Tibial nerve (tissue), 4 donors: ENCODE measurements around the gene ABCG5. TPM values are rescaled to one million over a fixed set of nuclear protein-coding genes. Genes with fewer than 3 reads are reported as not detected.

Source experiments
- DNase-seq, 2 donors: peaks; one replicate each; pipeline ENCODE4 v3.0.0-alpha.2; 2019; ENCODE audit warnings: low spot score in 2 of 2
- H3K27ac ChIP-seq, 4 donors: fragments of 200-600 bp; sonication (generic) in 3 of 4; one replicate each; pipeline ENCODE4 v1.5.1; 2017 to 2019; ENCODE audit warnings: mild to moderate bottlenecking in 1 of 4
- H3K27me3 ChIP-seq, 2 donors: fragments of 200-600 bp; sonication (generic) in 1 of 2; one replicate each; pipeline versions ENCODE4 v1.5.1 to v1.6.0; 2017 to 2019
- H3K36me3 ChIP-seq, 3 donors: fragments of 200-600 bp; sonication (generic); one replicate each; pipeline ENCODE4 v1.5.1; 2018 to 2019
- H3K4me1 ChIP-seq, 4 donors: fragments of 200-600 bp; sonication (generic) in 3 of 4; one replicate each; pipeline ENCODE4 v1.5.1; 2017 to 2019
- H3K4me3 ChIP-seq, 4 donors: fragments of 200-600 bp; sonication (generic) in 3 of 4; one replicate each; pipeline ENCODE4 v1.5.1; 2017 to 2019; ENCODE audit warnings: mild to moderate bottlenecking in 1 of 4, moderate library complexity in 1 of 4
- H3K9me3 ChIP-seq, 4 donors: fragments of 200-600 bp; sonication (generic) in 3 of 4; one replicate each; pipeline ENCODE4 v1.5.1; 2017 to 2019
- EP300 ChIP-seq, 2 donors: sonication (generic); formaldehyde crosslinking; IDR thresholded peaks; one replicate each; pipeline ENCODE4 v1.6.1; 2017; ENCODE audit warnings: antibody characterized with exemption in 2 of 2, mild to moderate bottlenecking in 1 of 2
- POLR2A ChIP-seq, 2 donors: fragments of 450-650 bp; IDR thresholded peaks; one replicate each; pipeline ENCODE4 v1.6.1; 2017; ENCODE audit warnings: antibody characterized with exemption in 2 of 2, mild to moderate bottlenecking in 2 of 2, moderate library complexity in 2 of 2
- WGBS, 2 donors: methylation state at CpG; one replicate each; pipeline ENCODE4 v1.1.5; 2018; 5-methylcytosine and 5-hydroxymethylcytosine counted together
- total RNA-seq, 4 donors: library from RNA; depleted of rRNA; stranded (reverse); fragments of >200 nt; gene quantifications; one replicate each; pipeline ENCODE4 v1.1.0, GENCODE V29; 2016
- TF ChIP-seq, protein P1 (sequence below), 5 experiments: fragments of 200-600 bp in 3 of 5; fragments of 450-650 bp in 2 of 5; sonication (generic) in 3 of 5; IDR thresholded peaks; one replicate each; pipeline ENCODE4 v1.5.1; 2016 to 2019; ENCODE audit warnings: antibody characterized with exemption in 5 of 5, mild to moderate bottlenecking in 3 of 5, moderate library complexity in 2 of 5

Gene ABCG5
- total RNA-seq, 4 donors from 2014 or later: not detected

DNA sequence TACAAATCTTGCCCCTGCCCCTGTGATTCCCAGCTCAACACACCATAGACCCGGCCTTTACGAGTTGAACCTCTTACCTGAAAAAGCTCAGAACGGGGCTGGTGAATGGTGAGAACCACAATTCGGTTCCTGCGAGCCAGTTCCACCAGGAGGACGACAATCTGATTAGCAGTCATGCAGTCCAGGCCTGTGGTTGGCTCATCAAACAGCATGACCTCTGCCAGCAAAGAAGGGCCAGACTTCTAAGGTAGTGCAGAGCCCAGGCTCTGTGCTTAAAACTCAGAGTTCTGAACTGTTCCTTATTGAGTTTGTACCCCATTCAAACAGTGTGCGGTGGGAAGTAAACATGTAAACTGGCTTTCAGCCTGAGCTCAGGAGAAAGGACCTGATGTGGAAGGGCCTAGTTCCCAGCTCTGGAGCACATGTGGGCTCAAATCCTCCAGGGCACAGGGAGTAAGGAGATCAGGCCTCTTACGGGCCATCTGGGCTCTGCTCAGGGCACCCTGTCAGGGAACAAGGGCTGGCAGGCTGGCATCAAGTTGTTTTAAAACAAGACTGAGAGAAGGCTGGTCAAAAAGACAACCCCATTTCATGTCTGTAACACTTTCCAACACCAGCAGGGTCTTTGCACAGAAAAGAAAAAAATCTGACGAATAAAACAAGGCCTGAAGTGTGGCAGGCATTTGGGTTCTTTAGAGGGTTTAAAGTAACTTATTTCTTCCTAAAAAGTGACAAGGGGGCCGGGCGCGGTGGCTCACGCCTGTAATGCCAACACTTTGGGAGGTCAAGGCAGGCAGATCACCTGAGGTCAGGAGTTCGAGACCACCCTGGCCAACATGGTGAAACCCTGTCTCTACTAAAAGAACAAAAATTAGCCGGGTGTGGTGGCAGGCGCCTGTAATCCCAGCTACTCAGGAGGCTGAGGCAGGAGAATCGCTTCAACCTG lies 12.1 kb downstream of the ABCG5 start:
- Histone ChIP-seq H3K27me3 (peaks cover 0 to 9% of the 10 kb centered on the region in 2 donors), H3K36me3 (no peaks in the 10 kb centered on the region), H3K27ac (no peak overlapping the region), H3K4me1 (peaks cover 0 to 3% (median 0%) of the 10 kb centered on the region in 4 donors), H3K4me3 (no peak overlapping the region), H3K9me3 (no peaks in the 10 kb centered on the region)
- no peak for DNase-seq
- no peak for TF ChIP-seq POLR2A (IDR thresholded peaks at IDR 0.05)
- TF ChIP-seq, protein P1, sequence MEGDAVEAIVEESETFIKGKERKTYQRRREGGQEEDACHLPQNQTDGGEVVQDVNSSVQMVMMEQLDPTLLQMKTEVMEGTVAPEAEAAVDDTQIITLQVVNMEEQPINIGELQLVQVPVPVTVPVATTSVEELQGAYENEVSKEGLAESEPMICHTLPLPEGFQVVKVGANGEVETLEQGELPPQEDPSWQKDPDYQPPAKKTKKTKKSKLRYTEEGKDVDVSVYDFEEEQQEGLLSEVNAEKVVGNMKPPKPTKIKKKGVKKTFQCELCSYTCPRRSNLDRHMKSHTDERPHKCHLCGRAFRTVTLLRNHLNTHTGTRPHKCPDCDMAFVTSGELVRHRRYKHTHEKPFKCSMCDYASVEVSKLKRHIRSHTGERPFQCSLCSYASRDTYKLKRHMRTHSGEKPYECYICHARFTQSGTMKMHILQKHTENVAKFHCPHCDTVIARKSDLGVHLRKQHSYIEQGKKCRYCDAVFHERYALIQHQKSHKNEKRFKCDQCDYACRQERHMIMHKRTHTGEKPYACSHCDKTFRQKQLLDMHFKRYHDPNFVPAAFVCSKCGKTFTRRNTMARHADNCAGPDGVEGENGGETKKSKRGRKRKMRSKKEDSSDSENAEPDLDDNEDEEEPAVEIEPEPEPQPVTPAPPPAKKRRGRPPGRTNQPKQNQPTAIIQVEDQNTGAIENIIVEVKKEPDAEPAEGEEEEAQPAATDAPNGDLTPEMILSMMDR (IDR thresholded peaks at IDR 0.05): no peak
- no peak for TF ChIP-seq EP300 (IDR thresholded peaks at IDR 0.05)
- WGBS, 2 donors: 91 to 94% methylated on average over 17 of the region's 17 CpGs

DNA sequence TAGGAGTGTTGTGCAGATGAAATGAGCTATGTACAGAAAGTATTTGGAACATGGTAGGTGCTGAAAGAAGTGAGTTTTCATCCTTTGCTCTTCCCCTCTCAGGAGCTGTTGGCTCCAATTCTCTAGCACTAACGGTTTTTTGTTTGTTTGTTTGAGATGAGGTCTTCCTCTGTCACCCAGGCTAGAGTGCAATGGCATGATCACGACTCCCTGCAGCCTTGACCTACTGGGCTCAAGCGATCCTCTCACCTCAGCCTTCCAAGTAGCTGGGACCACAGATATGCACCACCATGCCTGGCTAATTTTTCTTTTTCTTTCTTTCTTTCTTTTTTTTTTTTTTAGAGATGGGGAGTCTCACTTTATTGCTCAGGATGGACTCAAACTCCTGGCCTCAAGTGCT lies 12.8 kb downstream of the ABCG5 start:
- TF ChIP-seq, protein P1 (IDR thresholded peaks at IDR 0.05): no peak
- TF ChIP-seq EP300 (IDR thresholded peaks at IDR 0.05): no peak
- TF ChIP-seq POLR2A (IDR thresholded peaks at IDR 0.05): no peak
- DNase-seq: no peak
- no peak overlapping the region for H3K27ac ChIP-seq
- no peaks in the 10 kb centered on the region for H3K36me3 ChIP-seq
- no peak overlapping the region for H3K4me3 ChIP-seq
- H3K4me1 ChIP-seq: no peaks in the 10 kb centered on the region
- H3K9me3 ChIP-seq: no peaks in the 10 kb centered on the region
- H3K27me3 ChIP-seq: peaks cover 0 to 1% of the 10 kb centered on the region in 2 donors
- WGBS, 2 donors: 61 to 82% methylated on average over 3 of the region's 3 CpGs

GRCh38 chr2:43824951-43825493 lies 13.6 kb downstream of the ABCG5 start:
- Histone ChIP-seq H3K36me3 (no peaks in the 10 kb centered on the region), H3K4me1 (no peaks in the 10 kb centered on the region), H3K9me3 (no peaks in the 10 kb centered on the region), H3K27me3 (no peaks in the 10 kb centered on the region), H3K4me3 (no peak overlapping the region), H3K27ac (no peak overlapping the region)
- TF ChIP-seq, protein P1 (IDR thresholded peaks at IDR 0.05): no peak
- TF ChIP-seq EP300 (IDR thresholded peaks at IDR 0.05) (no peak), POLR2A (IDR thresholded peaks at IDR 0.05) (no peak)
- DNase-seq: no peak
- WGBS, 2 donors: 81 to 82% methylated on average over 12 of the region's 12 CpGs

- H3K27ac ChIP-seq: no peak overlapping the region
- no peak for TF ChIP-seq EP300 (IDR thresholded peaks at IDR 0.05)
- TF ChIP-seq, protein P1 (IDR thresholded peaks at IDR 0.05): no peak
- TF ChIP-seq POLR2A (IDR thresholded peaks at IDR 0.05): no peak
- WGBS, 2 donors: 91 to 94% methylated on average over 2 of the region's 2 CpGs
- no peaks in the 10 kb centered on the region for H3K4me1 ChIP-seq
- DNase-seq: no peak
- H3K9me3 ChIP-seq: no peaks in the 10 kb centered on the region
- no peaks in the 10 kb centered on the region for H3K27me3 ChIP-seq
- no peak overlapping the region for H3K4me3 ChIP-seq
- no peaks in the 10 kb centered on the region for H3K36me3 ChIP-seq
These were observed 14.1 kb downstream of the ABCG5 start for GRCh38 chr2:43824512-43824911.

DNA sequence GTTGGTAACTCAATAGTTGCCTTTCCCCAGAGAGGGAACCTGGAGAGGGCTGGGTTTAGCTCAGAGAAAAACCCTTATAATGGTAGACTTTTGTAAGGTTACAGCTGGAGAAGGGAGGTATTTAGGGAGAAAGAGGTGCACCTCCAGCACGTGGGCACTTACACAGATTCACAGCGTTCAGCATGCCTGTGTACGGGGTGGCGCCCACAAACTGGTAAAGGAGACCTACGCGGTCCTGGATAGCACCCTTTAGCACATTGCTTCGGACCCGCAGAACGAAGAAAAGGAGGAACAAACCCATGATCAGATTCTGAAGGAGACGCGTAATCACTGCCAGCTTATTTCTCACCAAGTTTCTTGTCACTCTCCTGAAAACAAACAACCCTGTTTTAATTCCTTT lies 14.9 kb downstream of the ABCG5 start:
- WGBS, 2 donors: 87 to 93% methylated on average over 11 of the region's 11 CpGs
- H3K36me3 ChIP-seq: no peaks in the 10 kb centered on the region
- H3K27ac ChIP-seq: no peak overlapping the region
- H3K9me3 ChIP-seq: no peaks in the 10 kb centered on the region
- TF ChIP-seq EP300 (IDR thresholded peaks at IDR 0.05) (no peak), POLR2A (IDR thresholded peaks at IDR 0.05) (no peak)
- TF ChIP-seq, protein P1 (IDR thresholded peaks at IDR 0.05): no peak
- no peaks in the 10 kb centered on the region for H3K27me3 ChIP-seq
- H3K4me3 ChIP-seq: no peak overlapping the region
- DNase-seq: no peak
- no peaks in the 10 kb centered on the region for H3K4me1 ChIP-seq
